Endothelial cell of umbilical vein (primary cell): ENCODE data around the gene PRICKLE3.

Experiments
- CTCF ChIP-seq, 2 donors: IDR thresholded peaks; 1 replicate in 1 of 2; 2 replicates in 1 of 2; pipeline ENCODE4 v1.5.1; 2011; ENCODE audit warnings: low read length in 2 of 2, mild to moderate bottlenecking in 2 of 2, moderate library complexity in 2 of 2, control low read depth in 1 of 2, inconsistent platforms in 1 of 2, low read depth in 1 of 2; ENCODE audit not compliant: insufficient read depth in 1 of 2; ENCODE audit errors: extremely low read depth in 1 of 2
- EZH2 ChIP-seq: IDR thresholded peaks from 2 replicates; pipeline ENCODE4 v1.6.1; 2012; ENCODE audit warnings: borderline replicate concordance, low read depth, mild to moderate bottlenecking, moderate library complexity, low read length, inconsistent platforms; ENCODE audit not compliant: severe bottlenecking
- JUN ChIP-seq: IDR thresholded peaks from 2 replicates; pipeline ENCODE4 v1.6.1; 2011; ENCODE audit warnings: borderline replicate concordance, low read depth; ENCODE audit not compliant: insufficient read length, insufficient read depth
- MAX ChIP-seq: IDR thresholded peaks from 2 replicates; pipeline ENCODE4 v1.6.1; 2011; ENCODE audit not compliant: insufficient read depth, insufficient read length
- POLR2A ChIP-seq: IDR thresholded peaks from 2 replicates; pipeline ENCODE4 v1.6.1; 2012; ENCODE audit warnings: low read depth, mild to moderate bottlenecking, control low read depth, low read length

- TF ChIP-seq POLR2A (no peak), CTCF (IDR thresholded peaks at IDR 0.05; ENCODE audit: extremely low read depth in 1 of 2, insufficient read depth in 1 of 2, low read depth in 1 of 2, low read length in 2 of 2) (no peak), EZH2 (no peak), JUN (no peak), MAX (no peak)
These were observed 52.4 kb downstream of the PRICKLE3 start for GRCh38 chrX:49133759-49134158.
